HEK293 (cell line): ENCODE results near the gene LCN12.

ENCODE experiments used
- CTCF ChIA-PET: fragments of 350-600 bp; formaldehyde crosslinking; extraction: SDS; loops from one replicate; lab custom pipeline; 2021; ENCODE audit warnings: antibody characterized with exemption; lab: Yijun Ruan, JAX
- POLR2A ChIA-PET: fragments of 300-600 bp; formaldehyde crosslinking; extraction: SDS; loops from one replicate; lab custom pipeline; 2020; ENCODE audit warnings: antibody characterized with exemption, inconsistent platforms; lab: Yijun Ruan, JAX
- H3K27ac ChIP-seq: fragments of 200-500 bp; sonication (Bioruptor generic); 2 replicates; pipeline ENCODE4 v1.5.1; 2014; ENCODE audit warnings: low read depth, low read length, control low read depth, inconsistent platforms; ENCODE audit errors: extremely low read depth
- H3K36me3 ChIP-seq, 2 experiments: fragments of 200-500 bp in 1 of 2; sonication (Bioruptor generic) in 1 of 2; 1 replicate in 1 of 2; 2 replicates in 1 of 2; pipeline ENCODE4 v1.5.1; 2014 to 2017; ENCODE audit warnings: inconsistent platforms in 2 of 2, low read length in 2 of 2; ENCODE audit not compliant: control insufficient read depth in 2 of 2, insufficient read depth in 1 of 2
- H3K4me1 ChIP-seq: fragments of 200-500 bp; sonication (Bioruptor generic); 2 replicates; pipeline ENCODE4 v1.5.1; 2014; ENCODE audit warnings: mild to moderate bottlenecking, low read length, inconsistent platforms; ENCODE audit not compliant: control insufficient read depth, insufficient read depth
- H3K4me3 ChIP-seq: 2 replicates; pipeline ENCODE4 v1.5.1; 2011; ENCODE audit warnings: low read depth, mild to moderate bottlenecking, control low read depth, low read length, moderate library complexity
- H3K9me3 ChIP-seq: fragments of 200-500 bp; sonication (Bioruptor generic); 2 replicates; pipeline ENCODE4 v1.5.1; 2014; ENCODE audit warnings: low read depth, low read length, inconsistent platforms; ENCODE audit not compliant: control insufficient read depth, insufficient read depth
- SP2 ChIP-seq: fragments of 450-650 bp; formaldehyde crosslinking; IDR thresholded peaks from 2 replicates; pipeline ENCODE4 v1.5.1; 2016; ENCODE audit warnings: missing biosample characterization, missing genetic modification characterization
- ZBTB17 ChIP-seq: fragments of 450-650 bp; formaldehyde crosslinking; IDR thresholded peaks from 2 replicates; pipeline ENCODE4 v1.5.1; 2016; ENCODE audit warnings: missing biosample characterization, missing genetic modification characterization
- ZFP37 ChIP-seq: fragments of 450-650 bp; formaldehyde crosslinking; IDR thresholded peaks from 2 replicates; pipeline ENCODE4 v1.5.1; 2016; ENCODE audit warnings: missing biosample characterization, missing genetic modification characterization
- ZNF10 ChIP-seq: fragments of 450-650 bp; formaldehyde crosslinking; IDR thresholded peaks from 2 replicates; pipeline ENCODE4 v1.5.1; 2017; ENCODE audit warnings: missing biosample characterization, missing genetic modification characterization
- ZNF114 ChIP-seq: fragments of 450-650 bp; formaldehyde crosslinking; IDR thresholded peaks from 2 replicates; pipeline ENCODE4 v1.5.0; 2017; ENCODE audit warnings: missing biosample characterization, missing genetic modification characterization
- ZNF223 ChIP-seq: fragments of 450-650 bp; formaldehyde crosslinking; IDR thresholded peaks from 2 replicates; pipeline ENCODE4 v1.5.1; 2016; ENCODE audit warnings: missing biosample characterization, missing genetic modification characterization
- ZNF324 ChIP-seq: fragments of 450-650 bp; formaldehyde crosslinking; IDR thresholded peaks from 2 replicates; pipeline ENCODE4 v1.5.1; 2016; ENCODE audit warnings: missing biosample characterization, missing genetic modification characterization
- ZNF354C ChIP-seq: fragments of 450-650 bp; formaldehyde crosslinking; IDR thresholded peaks from 2 replicates; pipeline ENCODE4 v1.5.1; 2016; ENCODE audit warnings: missing biosample characterization, missing genetic modification characterization, low read depth, borderline replicate concordance
- ZNF510 ChIP-seq: fragments of 450-650 bp; formaldehyde crosslinking; IDR thresholded peaks from 2 replicates; pipeline ENCODE4 v1.5.1; 2018; ENCODE audit warnings: mild to moderate bottlenecking, missing genetic modification characterization, missing biosample characterization; ENCODE audit not compliant: insufficient replicate concordance
- TF ChIP-seq, protein P1 (sequence below): fragments of 450-650 bp; formaldehyde crosslinking; IDR thresholded peaks from 2 replicates; pipeline ENCODE4 v1.5.1; 2016; ENCODE audit warnings: missing biosample characterization, missing genetic modification characterization
- TF ChIP-seq, protein P2 (sequence below): fragments of 450-650 bp; formaldehyde crosslinking; IDR thresholded peaks from 2 replicates; pipeline ENCODE4 v1.5.1; 2016; ENCODE audit warnings: missing biosample characterization, missing genetic modification characterization, low read depth
- TF ChIP-seq, protein P3 (sequence below): fragments of 450-650 bp; formaldehyde crosslinking; IDR thresholded peaks from 2 replicates; pipeline ENCODE4 v1.5.1; 2016; ENCODE audit warnings: missing biosample characterization, missing genetic modification characterization

The LCN12 gene

DNA sequence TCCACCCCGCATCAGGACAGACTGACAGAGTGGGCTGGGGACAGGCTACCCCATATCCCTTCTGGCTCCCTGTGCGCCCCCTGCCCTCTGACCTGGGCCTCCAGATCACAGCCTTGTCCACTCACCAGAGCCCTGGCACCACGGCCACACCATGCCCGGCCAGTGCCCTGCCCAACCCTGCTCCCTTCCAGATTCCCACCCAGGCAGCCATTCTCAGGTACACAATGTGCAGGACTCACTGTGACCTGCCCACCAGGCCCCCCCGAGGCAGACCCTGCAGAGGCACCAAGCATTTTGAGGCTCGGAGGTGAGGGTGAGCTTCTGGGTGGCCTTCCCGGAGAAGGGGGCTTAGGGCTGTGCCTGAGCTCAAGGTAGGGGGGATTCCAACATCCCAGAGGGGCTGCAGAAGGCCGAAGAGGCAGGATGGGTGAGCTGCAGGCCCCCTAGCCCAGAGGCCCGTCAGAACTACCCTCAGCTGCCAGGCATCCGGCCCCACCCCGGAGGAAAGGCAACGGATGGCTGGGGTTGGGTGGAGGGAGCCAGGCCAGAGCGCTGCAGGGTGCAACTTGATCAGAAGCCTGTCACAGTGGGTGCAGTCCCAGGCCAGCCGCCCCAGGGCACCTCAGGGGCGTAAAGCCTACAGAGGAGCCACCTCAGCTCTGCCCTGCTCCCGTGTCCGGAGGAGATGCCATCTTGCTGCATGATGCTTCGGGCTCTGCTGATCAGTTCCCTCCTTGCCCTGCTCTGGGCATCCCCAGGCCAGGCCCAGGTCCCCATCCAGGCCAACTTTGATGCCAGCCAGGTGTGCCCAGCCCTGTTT, 30.4 kb downstream of the LCN12 start, which contains the start of gene LCNL1:
LCNL1 (plus strand) TSS at position 762 of the 820 bp plus-strand sequence. CDS start 594 bp downstream, outside the sequence.
- no peaks in the 10 kb centered on the region for H3K4me1 ChIP-seq
- TF ChIP-seq, protein P1, sequence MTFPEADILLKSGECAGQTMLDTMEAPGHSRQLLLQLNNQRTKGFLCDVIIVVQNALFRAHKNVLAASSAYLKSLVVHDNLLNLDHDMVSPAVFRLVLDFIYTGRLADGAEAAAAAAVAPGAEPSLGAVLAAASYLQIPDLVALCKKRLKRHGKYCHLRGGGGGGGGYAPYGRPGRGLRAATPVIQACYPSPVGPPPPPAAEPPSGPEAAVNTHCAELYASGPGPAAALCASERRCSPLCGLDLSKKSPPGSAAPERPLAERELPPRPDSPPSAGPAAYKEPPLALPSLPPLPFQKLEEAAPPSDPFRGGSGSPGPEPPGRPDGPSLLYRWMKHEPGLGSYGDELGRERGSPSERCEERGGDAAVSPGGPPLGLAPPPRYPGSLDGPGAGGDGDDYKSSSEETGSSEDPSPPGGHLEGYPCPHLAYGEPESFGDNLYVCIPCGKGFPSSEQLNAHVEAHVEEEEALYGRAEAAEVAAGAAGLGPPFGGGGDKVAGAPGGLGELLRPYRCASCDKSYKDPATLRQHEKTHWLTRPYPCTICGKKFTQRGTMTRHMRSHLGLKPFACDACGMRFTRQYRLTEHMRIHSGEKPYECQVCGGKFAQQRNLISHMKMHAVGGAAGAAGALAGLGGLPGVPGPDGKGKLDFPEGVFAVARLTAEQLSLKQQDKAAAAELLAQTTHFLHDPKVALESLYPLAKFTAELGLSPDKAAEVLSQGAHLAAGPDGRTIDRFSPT = peak; percentile 45; the same call in 1 of the 2 replicates
- TF ChIP-seq ZNF114 (tag by site-specific recombination) = no peak
- no peaks in the 10 kb centered on the region for H3K36me3 ChIP-seq
- CTCF ChIA-PET = interaction anchor here (0.7 to 1.4 kb wide), 3 partner anchors 43 to 289 kb away, joined by 3 to 4 read pairs (median 3); no protein-coding TSS in a partner anchor
- no peak within 1 kb of the TSS for H3K4me3 ChIP-seq
- POLR2A ChIA-PET = interaction anchor here (2.5 kb wide), 1 partner anchor 10 kb away, joined by 13 read pairs; the partner anchor contains the start of gene PAXX
- no peaks in the 10 kb centered on the region for H3K9me3 ChIP-seq
- no peak within 1 kb of the TSS for H3K27ac ChIP-seq

DNA sequence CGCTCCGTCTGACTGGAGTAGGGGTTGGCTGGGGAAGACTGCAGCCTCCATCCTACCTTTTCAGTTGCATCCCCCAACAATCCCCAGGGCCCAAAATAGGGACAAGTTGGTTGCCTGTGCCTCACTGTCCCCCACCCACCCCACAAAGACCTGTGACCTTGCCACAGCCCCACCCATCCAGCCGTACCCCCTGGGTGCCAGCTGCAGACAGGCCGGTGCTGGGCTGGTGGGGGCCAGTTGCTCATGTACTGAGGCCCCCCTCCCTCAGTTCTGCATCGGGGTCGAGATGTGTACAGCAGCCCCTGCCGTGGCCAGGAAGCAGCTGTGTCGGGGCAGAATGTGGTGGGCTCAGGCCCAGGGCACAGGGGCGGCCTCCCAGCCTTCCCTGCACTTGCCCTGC, 31.1 kb downstream of the LCN12 start:
- CTCF ChIA-PET = no interaction called here
- no peak overlapping the region for H3K27ac ChIP-seq
- H3K9me3 ChIP-seq = no peaks in the 10 kb centered on the region
- no peaks in the 10 kb centered on the region for H3K36me3 ChIP-seq
- POLR2A ChIA-PET = no interaction called here
- H3K4me3 ChIP-seq = no peak overlapping the region
- TF ChIP-seq, protein P2, sequence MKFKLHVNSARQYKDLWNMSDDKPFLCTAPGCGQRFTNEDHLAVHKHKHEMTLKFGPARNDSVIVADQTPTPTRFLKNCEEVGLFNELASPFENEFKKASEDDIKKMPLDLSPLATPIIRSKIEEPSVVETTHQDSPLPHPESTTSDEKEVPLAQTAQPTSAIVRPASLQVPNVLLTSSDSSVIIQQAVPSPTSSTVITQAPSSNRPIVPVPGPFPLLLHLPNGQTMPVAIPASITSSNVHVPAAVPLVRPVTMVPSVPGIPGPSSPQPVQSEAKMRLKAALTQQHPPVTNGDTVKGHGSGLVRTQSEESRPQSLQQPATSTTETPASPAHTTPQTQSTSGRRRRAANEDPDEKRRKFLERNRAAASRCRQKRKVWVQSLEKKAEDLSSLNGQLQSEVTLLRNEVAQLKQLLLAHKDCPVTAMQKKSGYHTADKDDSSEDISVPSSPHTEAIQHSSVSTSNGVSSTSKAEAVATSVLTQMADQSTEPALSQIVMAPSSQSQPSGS (tag by site-specific recombination) = no peak
- no peak for TF ChIP-seq ZNF354C (tag by site-specific recombination)
- TF ChIP-seq ZFP37 (tag by site-specific recombination) = no peak
- TF ChIP-seq SP2 (tag by site-specific recombination) = no peak
- TF ChIP-seq ZNF10 (tag by site-specific recombination) = no peak
- TF ChIP-seq ZNF510 (tag by site-specific recombination) = no peak
- TF ChIP-seq ZNF324 (tag by site-specific recombination) = no peak
- no peak for TF ChIP-seq ZNF223 (tag by site-specific recombination)
- no peak for TF ChIP-seq ZNF114 (tag by site-specific recombination)
- TF ChIP-seq, protein P3, sequence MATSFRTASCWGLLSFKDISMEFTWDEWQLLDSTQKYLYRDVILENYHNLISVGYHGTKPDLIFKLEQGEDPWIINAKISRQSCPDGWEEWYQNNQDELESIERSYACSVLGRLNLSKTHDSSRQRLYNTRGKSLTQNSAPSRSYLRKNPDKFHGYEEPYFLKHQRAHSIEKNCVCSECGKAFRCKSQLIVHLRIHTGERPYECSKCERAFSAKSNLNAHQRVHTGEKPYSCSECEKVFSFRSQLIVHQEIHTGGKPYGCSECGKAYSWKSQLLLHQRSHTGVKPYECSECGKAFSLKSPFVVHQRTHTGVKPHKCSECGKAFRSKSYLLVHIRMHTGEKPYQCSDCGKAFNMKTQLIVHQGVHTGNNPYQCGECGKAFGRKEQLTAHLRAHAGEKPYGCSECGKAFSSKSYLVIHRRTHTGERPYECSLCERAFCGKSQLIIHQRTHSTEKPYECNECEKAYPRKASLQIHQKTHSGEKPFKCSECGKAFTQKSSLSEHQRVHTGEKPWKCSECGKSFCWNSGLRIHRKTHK (tag by site-specific recombination) = no peak
- no peak for TF ChIP-seq ZBTB17 (tag by site-specific recombination)
- TF ChIP-seq, protein P1 = no peak
- no peaks in the 10 kb centered on the region for H3K4me1 ChIP-seq
